SU-DHL-6 (cell line): ENCODE data around the gene DIPK1A.

Experiments
- H2AFZ ChIP-seq: fragments of 200-600 bp; sonication (generic); 2 replicates; pipeline ENCODE4 v1.6.1; 2014; ENCODE audit warnings: low read depth, mild to moderate bottlenecking, moderate library complexity, mixed read lengths, antibody characterized with exemption, low read length; ENCODE audit not compliant: severe bottlenecking
- H3F3A ChIP-seq: fragments of 200-600 bp; shearing (Covaris generic); 2 replicates; pipeline ENCODE4 v1.6.0; 2016; ENCODE audit warnings: antibody characterized with exemption, mild to moderate bottlenecking; ENCODE audit not compliant: insufficient read depth
- H3K27ac ChIP-seq: fragments of 200-600 bp; sonication (generic); 2 replicates; pipeline ENCODE4 v1.5.1; 2016; ENCODE audit warnings: low read depth, mild to moderate bottlenecking, low read length, moderate library complexity, mixed read lengths
- H3K27me3 ChIP-seq: fragments of 200-600 bp; sonication (generic), shearing (Covaris generic); 2 replicates; pipeline ENCODE4 v1.6.0; 2014; ENCODE audit warnings: mild to moderate bottlenecking, low read length
- H3K36me3 ChIP-seq: fragments of 200-600 bp; sonication (generic); 2 replicates; pipeline ENCODE4 v1.6.1; 2014; ENCODE audit warnings: mild to moderate bottlenecking, low read length, mixed read lengths
- H3K4me2 ChIP-seq: fragments of 300-600, 200-600 bp; shearing (Covaris generic), sonication (generic); 2 replicates; pipeline ENCODE4 v1.6.0; 2014; ENCODE audit warnings: low read length, low read depth, mild to moderate bottlenecking; ENCODE audit not compliant: poor library complexity, severe bottlenecking
- H3K4me3 ChIP-seq: fragments of 200-600 bp; sonication (generic); 2 replicates; pipeline ENCODE4 v1.5.1; 2014; ENCODE audit warnings: antibody characterized with exemption, low read length, mild to moderate bottlenecking, mixed read lengths; ENCODE audit not compliant: insufficient read depth, poor library complexity, severe bottlenecking
- H3K79me2 ChIP-seq: fragments of 200-600 bp; sonication (generic); 2 replicates; pipeline ENCODE4 v1.6.1; 2014; ENCODE audit warnings: mild to moderate bottlenecking, low read length, moderate library complexity; ENCODE audit not compliant: insufficient read depth
- H3K9ac ChIP-seq: fragments of 200-600 bp; sonication (generic); 2 replicates; pipeline ENCODE4 v1.7.0; 2014; ENCODE audit warnings: mild to moderate bottlenecking, low read length
- H3K9me2 ChIP-seq: fragments of 200-600 bp; sonication (generic); replicated peaks from 2 replicates; pipeline ENCODE4 v1.6.1; 2014; ENCODE audit warnings: low read length; ENCODE audit not compliant: insufficient read depth
- H3K9me3 ChIP-seq: fragments of 200-600 bp; sonication (generic); 2 replicates; pipeline ENCODE4 v1.6.1; 2014; ENCODE audit warnings: low read length, mixed read lengths; ENCODE audit not compliant: insufficient read depth
- H4K20me1 ChIP-seq: fragments of 200-600 bp; sonication (generic); 2 replicates; pipeline ENCODE4 v1.6.1; 2014; ENCODE audit warnings: low read depth, mild to moderate bottlenecking, antibody characterized with exemption, low read length, moderate library complexity, mixed read lengths
- EZH2phosphoT487 ChIP-seq: fragments of 200-600 bp; sonication (generic), shearing (Covaris generic); conservative IDR thresholded peaks from 2 replicates; pipeline ENCODE4 v1.6.1; 2018; ENCODE audit warnings: mild to moderate bottlenecking, antibody characterized with exemption, low read length, moderate library complexity, mixed read lengths
- TF ChIP-seq, protein P1 (sequence below): fragments of 200-600 bp; sonication (generic); IDR thresholded peaks from one replicate; pipeline ENCODE4 v1.5.1; 2017; ENCODE audit warnings: antibody characterized with exemption, mild to moderate bottlenecking, low read length, moderate library complexity; ENCODE audit not compliant: insufficient read depth, poor library complexity, severe bottlenecking

DIPK1A gene

DNA sequence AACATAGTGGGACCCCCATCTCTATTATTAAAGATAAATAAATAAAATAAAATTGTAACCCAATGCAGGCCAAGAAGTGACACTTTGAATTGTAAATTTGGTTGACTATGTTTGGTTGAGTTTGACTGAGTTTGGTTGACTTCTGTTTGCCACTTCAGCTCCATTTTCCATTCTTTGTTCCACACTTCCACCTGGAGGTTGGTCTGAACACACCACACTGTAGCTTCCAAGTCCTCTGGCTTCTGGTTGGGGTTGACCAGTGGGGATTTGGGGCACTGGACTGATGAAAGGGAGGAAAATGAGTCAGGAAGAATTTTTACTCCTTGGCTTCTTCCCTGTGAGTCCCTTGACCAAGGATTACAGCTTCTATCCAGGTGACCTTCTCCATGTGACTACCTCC is 40.6 kb upstream of the DIPK1A start:
- Histone ChIP-seq H2AFZ (no peak overlapping the region), H3K9ac (no peak overlapping the region), H3K27ac (no peak overlapping the region), H4K20me1 (no peaks in the 10 kb centered on the region), H3K4me2 (no peak overlapping the region), H3K27me3 (no peaks in the 10 kb centered on the region), H3K9me3 (no peaks in the 10 kb centered on the region), H3K9me2 (no peaks in the 10 kb centered on the region), H3K4me3 (no peak overlapping the region), H3K36me3 (no peaks in the 10 kb centered on the region), H3F3A (peaks cover 4% of the 10 kb centered on the region; the same call in 1 of the 2 replicates), H3K79me2 (no peaks in the 10 kb centered on the region)
- TF ChIP-seq EZH2phosphoT487, result no peak
- TF ChIP-seq, protein P1, sequence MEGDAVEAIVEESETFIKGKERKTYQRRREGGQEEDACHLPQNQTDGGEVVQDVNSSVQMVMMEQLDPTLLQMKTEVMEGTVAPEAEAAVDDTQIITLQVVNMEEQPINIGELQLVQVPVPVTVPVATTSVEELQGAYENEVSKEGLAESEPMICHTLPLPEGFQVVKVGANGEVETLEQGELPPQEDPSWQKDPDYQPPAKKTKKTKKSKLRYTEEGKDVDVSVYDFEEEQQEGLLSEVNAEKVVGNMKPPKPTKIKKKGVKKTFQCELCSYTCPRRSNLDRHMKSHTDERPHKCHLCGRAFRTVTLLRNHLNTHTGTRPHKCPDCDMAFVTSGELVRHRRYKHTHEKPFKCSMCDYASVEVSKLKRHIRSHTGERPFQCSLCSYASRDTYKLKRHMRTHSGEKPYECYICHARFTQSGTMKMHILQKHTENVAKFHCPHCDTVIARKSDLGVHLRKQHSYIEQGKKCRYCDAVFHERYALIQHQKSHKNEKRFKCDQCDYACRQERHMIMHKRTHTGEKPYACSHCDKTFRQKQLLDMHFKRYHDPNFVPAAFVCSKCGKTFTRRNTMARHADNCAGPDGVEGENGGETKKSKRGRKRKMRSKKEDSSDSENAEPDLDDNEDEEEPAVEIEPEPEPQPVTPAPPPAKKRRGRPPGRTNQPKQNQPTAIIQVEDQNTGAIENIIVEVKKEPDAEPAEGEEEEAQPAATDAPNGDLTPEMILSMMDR, result no peak

DNA sequence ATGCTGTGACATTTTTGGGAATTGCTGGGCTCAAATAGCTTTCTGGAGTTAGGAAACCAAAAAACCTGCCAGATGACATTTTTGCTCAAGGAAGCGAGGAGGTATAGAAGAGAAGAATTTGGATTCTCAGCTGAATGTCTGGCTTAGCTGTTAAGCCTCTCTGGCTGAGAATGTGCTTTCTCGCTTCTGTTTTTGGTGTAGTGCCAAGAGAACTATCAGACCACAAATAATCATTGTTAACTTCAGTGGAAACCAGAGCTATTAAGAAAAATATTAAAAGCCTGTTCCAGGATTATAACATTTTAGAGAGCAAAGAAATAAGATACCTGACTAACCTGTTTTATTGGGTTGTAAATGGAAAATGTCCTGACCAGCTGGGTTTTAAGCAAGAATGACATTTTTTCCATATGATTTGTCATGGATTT is 39.5 kb upstream of the DIPK1A start:
- H3K79me2 ChIP-seq, result no peaks in the 10 kb centered on the region
- H3K27me3 ChIP-seq, result no peaks in the 10 kb centered on the region
- peaks cover 4% of the 10 kb centered on the region; the same call in 1 of the 2 replicates for H3F3A ChIP-seq
- no peaks in the 10 kb centered on the region for H3K9me2 ChIP-seq
- no peak overlapping the region for H3K4me3 ChIP-seq
- no peak overlapping the region for H3K4me2 ChIP-seq
- TF ChIP-seq EZH2phosphoT487, result no peak
- TF ChIP-seq, protein P1, result no peak
- no peak overlapping the region for H2AFZ ChIP-seq
- no peaks in the 10 kb centered on the region for H3K9me3 ChIP-seq
- H3K36me3 ChIP-seq, result no peaks in the 10 kb centered on the region
- H4K20me1 ChIP-seq, result no peaks in the 10 kb centered on the region
- H3K27ac ChIP-seq, result no peak overlapping the region
- H3K9ac ChIP-seq, result no peak overlapping the region

DNA sequence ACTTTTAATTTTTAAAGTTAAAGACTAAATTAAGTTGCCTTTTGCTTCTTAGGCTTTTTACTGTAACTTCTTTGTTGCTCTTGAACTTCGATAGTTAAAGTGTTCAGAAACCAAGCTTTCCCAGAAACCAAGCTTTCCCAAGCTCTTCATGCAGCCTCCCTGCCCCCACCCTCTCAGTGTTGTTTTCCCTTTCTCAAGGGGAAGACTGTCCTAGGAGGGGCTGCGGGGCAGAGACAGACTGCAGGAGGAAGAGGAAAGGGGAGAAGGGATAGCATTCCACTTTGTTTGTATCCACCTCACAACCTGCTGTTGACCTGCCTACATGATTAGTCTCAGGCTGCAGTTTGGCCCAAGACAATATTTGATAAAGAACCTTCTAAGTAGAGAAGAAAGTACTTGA is 39.0 kb upstream of the DIPK1A start:
- no peak overlapping the region for H3K4me2 ChIP-seq
- no peak overlapping the region for H3K9ac ChIP-seq
- H3K79me2 ChIP-seq, result no peaks in the 10 kb centered on the region
- H3K9me3 ChIP-seq, result no peaks in the 10 kb centered on the region
- peaks cover 4% of the 10 kb centered on the region; the same call in 1 of the 2 replicates for H3F3A ChIP-seq
- no peaks in the 10 kb centered on the region for H3K9me2 ChIP-seq
- no peak overlapping the region for H3K4me3 ChIP-seq
- no peak overlapping the region for H3K27ac ChIP-seq
- no peaks in the 10 kb centered on the region for H3K27me3 ChIP-seq
- H4K20me1 ChIP-seq, result no peaks in the 10 kb centered on the region
- TF ChIP-seq EZH2phosphoT487, result no peak
- TF ChIP-seq, protein P1, result no peak
- no peaks in the 10 kb centered on the region for H3K36me3 ChIP-seq
- H2AFZ ChIP-seq, result no peak overlapping the region
